IPS-18c (cell line): ENCODE measurements around the gene PXMP4.

Experiments
- H3K4me3 ChIP-seq: 2 replicates; pipeline ENCODE4 v1.7.0; 2013; ENCODE audit warnings: low read depth, mild to moderate bottlenecking, low read length, moderate library complexity; ENCODE audit not compliant: insufficient read depth
- H3K9me3 ChIP-seq: one replicate; pipeline ENCODE4 v1.6.1; 2013; ENCODE audit warnings: mild to moderate bottlenecking, low read length, moderate library complexity; ENCODE audit not compliant: control insufficient read depth, insufficient read depth

PXMP4 gene

GRCh38 chr20:33739493-33739892 is 19.4 kb upstream of the PXMP4 start:
- H3K9me3 ChIP-seq, result no peaks in the 10 kb centered on the region
- no peak overlapping the region for H3K4me3 ChIP-seq

- Histone ChIP-seq H3K9me3 (no peaks in the 10 kb centered on the region), H3K4me3 (no peak overlapping the region)
Measured at GRCh38 chr20:33736962-33737361, 16.9 kb upstream of the PXMP4 start.

GRCh38 chr20:33733654-33734576 is 13.8 kb upstream of the PXMP4 start:
- Histone ChIP-seq H3K9me3 (no peaks in the 10 kb centered on the region), H3K4me3 (no peak overlapping the region)

GRCh38 chr20:33732166-33732970 is 12.3 kb upstream of the PXMP4 start:
- Histone ChIP-seq H3K9me3 (no peaks in the 10 kb centered on the region), H3K4me3 (peak overlapping the region; percentile 69)

DNA sequence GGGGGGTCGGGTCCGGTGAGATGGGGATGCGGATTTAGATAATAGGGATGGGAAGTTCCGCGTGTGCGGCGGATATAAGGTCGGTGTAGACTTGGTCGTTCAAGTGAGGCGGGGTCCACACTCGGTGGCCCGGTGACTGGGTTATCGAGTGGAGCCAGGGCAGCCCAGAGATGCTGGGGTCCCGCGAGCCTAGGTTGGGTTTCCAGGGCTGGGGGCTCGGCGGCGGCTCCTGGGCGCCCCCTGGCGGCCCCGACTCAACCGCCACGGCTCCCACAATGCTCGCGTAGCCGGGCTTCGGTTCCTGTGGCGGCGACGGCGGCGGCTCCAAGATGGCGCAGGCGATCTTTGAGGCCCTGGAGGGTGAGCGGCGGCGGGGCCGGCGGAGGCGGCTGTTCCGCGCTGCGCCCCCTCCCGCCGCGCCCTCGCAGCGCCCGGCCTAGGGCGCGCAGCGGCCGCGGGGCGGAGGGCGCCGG is 11.6 kb upstream of the PXMP4 start, which contains the start of gene ZNF341:
Gene ZNF341, plus strand, starts transcription at position 304 of the 473 bp plus-strand sequence. Its CDS starts 26 bp downstream, at position 330.
- Histone ChIP-seq H3K9me3 (no peaks in the 10 kb centered on the region), H3K4me3 (peak within 1 kb of the TSS; percentile 69)

DNA sequence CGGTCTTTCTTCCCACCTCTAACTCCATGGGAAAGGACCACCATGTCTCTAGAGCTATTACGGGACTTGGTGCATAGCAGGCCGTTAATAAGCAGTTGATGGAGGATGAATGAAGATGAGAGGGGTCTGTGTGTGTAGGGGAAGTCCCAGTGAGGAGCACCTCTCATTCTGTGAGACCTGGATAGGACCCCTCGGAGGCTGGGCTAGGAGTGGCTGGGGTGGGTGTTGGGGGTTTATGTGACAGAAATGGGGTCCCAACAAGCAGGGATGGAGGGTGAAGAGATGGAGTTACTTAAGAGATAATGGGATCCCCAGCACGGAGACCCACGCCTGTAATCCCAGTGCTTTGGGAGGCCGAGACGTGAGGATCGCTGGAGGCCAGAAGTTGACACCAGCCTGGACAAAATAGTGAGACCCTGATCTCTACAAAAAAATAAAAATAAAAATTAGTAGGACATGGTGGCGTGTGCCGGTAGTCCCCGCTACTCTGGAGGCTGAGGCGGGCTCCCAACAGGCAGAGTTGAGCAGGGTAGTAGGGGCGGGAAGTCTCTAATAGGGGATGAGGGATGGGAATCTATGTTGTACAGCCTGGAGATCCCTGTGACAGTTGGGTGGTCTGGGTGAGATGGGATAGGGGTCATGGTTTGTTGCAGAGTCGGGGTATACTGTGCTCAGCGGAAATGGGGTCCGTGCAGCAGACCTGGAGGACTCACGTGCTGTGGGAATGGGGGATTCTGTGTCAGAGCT is 11.0 kb upstream of the PXMP4 start:
- no peaks in the 10 kb centered on the region for H3K9me3 ChIP-seq

GRCh38 chr20:33729101-33729500 is 9.0 kb upstream of the PXMP4 start:
- H3K9me3 ChIP-seq, result no peaks in the 10 kb centered on the region

More for the DNA sequence above, 11.0 kb upstream of the PXMP4 start:
- peak overlapping the region; percentile 38 for H3K4me3 ChIP-seq

DNA sequence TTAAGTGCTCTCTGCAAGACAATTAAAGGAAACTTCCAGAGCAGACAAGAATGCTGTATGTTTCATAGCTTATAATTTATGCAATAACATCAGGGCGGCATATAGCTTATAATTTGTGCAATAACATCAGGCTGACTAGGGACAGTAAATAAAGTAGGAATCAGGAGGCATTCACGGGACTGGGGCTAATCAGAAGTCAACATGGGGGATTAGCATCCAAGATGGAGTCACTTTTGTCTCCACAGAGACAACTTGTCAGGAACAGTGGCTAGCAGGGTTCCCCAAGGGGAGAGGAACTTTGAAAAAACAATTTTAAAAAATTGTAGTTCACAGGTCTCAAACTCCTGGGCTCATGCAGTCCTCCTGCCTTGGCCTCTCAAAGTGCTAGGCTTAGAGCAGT is 8.4 kb upstream of the PXMP4 start:
- H3K9me3 ChIP-seq, result no peaks in the 10 kb centered on the region
- no peak overlapping the region for H3K4me3 ChIP-seq

More at GRCh38 chr20:33729101-33729500, 9.0 kb upstream of the PXMP4 start:
- no peak overlapping the region for H3K4me3 ChIP-seq

GRCh38 chr20:33727806-33728205 is 7.7 kb upstream of the PXMP4 start:
- H3K9me3 ChIP-seq, result no peaks in the 10 kb centered on the region
- no peak overlapping the region for H3K4me3 ChIP-seq

DNA sequence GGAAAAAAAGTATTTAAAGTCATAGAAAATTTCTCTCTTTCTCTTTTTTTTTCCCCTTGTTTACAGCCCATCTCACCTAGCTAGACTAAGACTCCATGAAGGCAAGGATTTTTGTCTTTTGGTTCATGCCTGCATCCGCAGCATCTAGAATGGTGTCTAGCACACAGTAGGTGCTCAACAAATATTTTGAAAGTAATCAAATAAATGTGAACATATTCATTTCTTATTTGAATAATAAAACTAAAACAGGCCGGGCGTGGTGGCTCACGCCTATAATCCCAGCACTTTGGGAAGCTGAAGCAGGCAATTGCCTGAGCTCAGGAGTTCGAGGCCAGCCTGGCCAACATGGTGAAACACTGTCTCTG is 7.0 kb upstream of the PXMP4 start:
- Histone ChIP-seq H3K9me3 (no peaks in the 10 kb centered on the region), H3K4me3 (no peak overlapping the region)

DNA sequence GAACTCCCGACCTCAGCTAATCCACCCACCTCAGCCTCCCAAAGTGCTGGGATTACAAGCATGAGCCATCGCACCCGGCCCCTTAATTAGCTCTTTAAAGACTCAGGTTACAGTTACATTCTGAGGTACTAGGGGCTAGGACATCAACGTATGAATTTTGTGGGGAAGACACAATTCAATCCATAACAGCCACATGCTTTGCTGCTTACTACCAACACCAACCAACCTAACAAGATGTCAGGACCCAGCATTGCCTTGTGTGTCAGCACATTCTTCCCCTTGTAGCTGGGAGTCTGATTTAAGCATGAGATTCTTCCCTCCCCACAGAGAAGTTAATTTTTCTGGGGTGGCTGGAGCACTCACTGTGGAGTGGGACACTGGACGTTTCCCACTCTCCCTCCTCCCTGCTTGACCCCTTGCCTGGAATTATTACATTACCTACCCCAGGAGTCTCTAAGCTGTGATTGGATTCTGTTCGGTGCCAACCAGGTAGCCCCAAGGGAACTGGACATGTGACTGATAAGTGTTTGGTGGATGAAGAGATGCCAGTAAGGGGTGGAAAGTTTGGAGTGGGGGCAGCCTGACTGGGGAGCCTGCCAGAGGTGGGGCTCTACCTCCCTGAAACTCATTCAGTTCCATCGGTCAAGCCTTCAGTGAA is 5.6 kb upstream of the PXMP4 start:
- peaks cover 3% of the 10 kb centered on the region for H3K9me3 ChIP-seq
- no peak overlapping the region for H3K4me3 ChIP-seq

GRCh38 chr20:33724439-33725094 is 4.5 kb upstream of the PXMP4 start:
- Histone ChIP-seq H3K4me3 (no peak overlapping the region), H3K9me3 (peaks cover 3% of the 10 kb centered on the region)

- Histone ChIP-seq H3K4me3 (no peak overlapping the region), H3K9me3 (peaks cover 3% of the 10 kb centered on the region)
Measured at GRCh38 chr20:33721391-33722140, 1.5 kb upstream of the PXMP4 start.

DNA sequence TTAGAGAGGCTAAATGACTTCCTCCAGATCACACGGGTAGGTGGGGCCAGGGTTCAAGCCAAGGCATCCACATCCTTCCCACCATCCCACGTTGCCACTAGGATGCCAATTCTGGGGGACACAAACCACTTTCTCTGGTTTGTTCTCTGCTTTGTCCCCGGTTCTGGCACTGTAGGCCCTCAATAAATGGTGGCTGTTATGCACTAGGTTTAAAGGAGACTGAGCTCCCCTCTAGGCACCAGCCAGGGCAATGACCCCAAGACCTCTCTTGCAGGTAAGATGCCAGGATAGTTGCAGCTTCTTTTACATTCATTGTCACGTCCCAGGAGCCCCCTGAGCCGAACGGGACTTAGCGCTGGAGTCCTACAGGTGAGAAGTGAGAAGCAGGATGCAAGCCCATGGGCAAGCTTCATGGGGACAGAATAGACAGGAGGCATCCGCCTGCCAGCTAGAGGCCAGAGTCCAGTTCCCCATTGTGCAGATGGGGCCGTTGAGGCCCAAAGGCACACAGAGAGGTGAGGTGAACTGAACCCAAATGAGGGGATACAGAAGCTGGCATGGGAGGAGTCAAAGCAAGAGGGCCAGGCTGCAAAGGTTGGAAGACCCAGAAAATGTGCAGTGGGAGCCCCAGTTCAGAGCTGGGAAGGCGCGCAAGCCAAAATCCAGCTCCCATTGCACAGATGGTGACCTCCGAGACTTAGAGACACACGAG is 677 bp downstream of the PXMP4 start:
- H3K4me3 ChIP-seq, result peak overlapping the region; percentile 55
- peaks cover 3% of the 10 kb centered on the region for H3K9me3 ChIP-seq

DNA sequence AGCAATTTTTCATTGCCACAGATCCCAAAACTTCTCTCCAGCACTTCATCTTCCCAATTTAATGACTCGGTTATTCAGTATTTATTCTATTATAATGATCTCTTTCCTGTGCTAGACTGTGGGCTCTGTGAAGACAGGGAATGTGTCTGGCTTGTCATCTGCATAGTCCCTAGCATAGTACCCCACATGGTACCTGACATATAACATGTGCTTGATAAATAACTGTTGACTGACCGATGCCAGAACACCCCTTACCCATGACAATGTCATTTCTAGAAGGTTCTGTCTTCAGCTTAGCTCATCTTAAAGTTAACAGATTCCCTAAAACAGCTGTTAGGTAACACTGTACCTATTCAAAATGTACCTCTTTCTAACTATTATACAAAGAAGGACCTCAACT is 3.6 kb downstream of the PXMP4 start:
- peaks cover 3% of the 10 kb centered on the region for H3K9me3 ChIP-seq

More for the DNA sequence above, 3.6 kb downstream of the PXMP4 start:
- no peak overlapping the region for H3K4me3 ChIP-seq
